HG02623 (cell line): ENCODE measurements around the gene PPP4R4.
"Not testable (repeated sequence)": the region's sequence is repeated elsewhere in the genome, so short reads cannot be mapped to it uniquely, and the experiment has no call there.

Source experiments
- ATAC-seq: cut with Tn5 transposase; IDR thresholded peaks from one replicate; pipeline ENCODE4 v1.9.1; 2021; ENCODE audit warnings: moderate library complexity; ENCODE audit not compliant: unreplicated experiment

PPP4R4 gene

DNA sequence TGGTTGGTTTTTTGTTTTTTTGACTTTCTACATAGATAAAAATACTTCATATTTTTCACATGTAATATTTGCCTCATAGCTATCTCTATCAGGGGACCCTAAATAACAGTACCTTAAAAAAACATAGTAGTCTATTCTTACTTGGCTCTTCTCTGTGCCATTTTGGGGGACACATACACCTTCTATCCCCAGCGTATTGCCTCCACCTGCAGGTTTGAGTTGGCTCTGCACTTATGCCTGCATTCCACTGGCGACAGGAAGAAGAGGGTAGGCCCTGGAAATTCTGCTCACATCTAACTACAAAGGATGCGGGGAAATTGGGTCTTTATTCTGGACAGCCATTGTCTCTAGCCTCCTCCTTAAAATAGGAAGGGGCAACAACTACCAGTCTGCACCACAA lies 30.9 kb upstream of the PPP4R4 start:
- ATAC-seq, result no peak

DNA sequence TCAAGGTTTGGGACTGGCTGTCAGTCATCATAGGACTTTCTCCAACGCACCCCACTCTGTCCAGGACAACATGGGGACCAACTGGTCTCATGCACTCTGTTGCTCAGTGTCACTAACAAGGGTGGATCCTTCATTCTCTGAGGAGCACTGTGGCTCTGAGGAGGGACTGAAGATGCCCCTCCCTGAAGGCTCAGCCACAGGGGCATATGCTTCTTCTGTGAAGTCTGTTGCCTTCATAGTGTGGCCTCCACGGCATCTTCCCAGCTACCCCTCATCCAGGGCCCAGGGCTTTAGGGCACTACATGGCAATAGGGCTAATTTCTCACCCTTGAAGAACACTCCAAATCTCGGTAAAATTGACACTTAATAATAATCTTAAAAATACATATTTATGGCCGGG lies 30.4 kb upstream of the PPP4R4 start:
- no peak for ATAC-seq

- ATAC-seq, result no peak
Observed at GRCh38 chr14:94144765-94145164, 29.4 kb upstream of the PPP4R4 start.

DNA sequence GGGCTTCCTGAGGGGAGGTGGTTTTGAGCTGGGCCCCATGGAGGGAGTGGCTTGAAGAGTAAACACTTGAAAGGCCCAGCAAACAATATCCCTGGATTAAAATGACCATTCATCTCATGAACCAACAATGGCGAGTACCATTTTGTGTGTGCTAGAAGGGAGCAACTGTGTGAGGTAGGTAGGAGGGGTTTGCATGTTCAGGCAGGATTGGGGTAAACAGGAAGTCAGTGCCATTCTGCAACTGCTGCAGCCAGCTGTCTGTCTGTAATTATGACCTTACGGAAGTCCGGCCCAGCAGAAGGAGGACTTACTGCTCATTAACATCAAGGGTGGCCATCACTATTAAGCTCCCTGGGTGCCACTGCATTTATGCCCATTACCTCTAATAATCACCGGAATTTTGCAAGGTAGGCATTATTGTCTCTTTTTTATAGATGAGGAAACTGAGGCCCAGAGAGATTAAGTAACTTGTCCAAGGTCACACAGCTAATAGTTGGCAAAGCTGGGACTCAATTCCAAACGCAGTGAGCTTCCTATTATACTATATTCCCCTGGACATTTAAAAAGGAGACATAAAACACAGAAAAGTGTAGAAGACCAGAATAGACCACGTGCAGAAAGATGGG lies 28.1 kb upstream of the PPP4R4 start:
- no peak for ATAC-seq

DNA sequence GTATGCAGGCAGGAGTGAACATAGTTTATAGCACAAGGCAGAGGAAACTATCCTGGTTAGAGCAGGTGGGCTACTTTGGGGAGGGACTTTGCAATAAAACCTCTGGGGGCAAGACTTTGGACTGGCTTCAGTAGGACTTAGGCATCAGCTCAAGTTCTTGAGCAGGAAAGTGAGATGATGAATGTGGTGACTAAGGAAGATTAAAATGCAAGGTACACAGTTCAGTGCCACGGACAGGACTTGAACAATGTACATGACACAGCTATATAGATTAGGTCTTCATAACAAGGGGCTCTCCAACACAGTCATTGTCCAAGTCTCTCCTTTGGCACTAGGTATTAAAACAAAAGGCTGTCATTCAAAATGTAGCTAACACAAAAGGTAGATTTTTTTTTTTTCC lies 21.4 kb upstream of the PPP4R4 start:
- no peak for ATAC-seq

GRCh38 chr14:94153750-94154342 lies 20.3 kb upstream of the PPP4R4 start:
- ATAC-seq, result no peak

DNA sequence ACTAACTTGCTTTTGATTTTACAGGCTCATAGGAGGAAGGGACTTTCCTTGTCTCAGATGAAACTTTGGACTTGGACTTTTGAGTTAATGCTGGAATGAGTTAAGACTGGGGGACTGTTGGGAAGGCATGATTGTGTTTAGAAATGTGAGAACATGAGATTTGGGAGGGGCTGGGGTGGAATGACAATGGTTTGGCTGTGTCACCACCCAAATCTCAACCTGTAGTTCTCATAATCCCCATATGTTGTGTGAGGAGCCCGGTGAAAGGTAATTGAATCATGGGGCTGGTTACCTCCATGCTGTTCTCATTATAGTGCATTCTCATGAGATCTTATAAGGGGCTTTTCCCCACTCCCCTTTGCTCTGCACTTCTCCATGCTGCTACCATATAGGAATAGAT lies 18.0 kb upstream of the PPP4R4 start:
- not testable (repeated sequence) for ATAC-seq

DNA sequence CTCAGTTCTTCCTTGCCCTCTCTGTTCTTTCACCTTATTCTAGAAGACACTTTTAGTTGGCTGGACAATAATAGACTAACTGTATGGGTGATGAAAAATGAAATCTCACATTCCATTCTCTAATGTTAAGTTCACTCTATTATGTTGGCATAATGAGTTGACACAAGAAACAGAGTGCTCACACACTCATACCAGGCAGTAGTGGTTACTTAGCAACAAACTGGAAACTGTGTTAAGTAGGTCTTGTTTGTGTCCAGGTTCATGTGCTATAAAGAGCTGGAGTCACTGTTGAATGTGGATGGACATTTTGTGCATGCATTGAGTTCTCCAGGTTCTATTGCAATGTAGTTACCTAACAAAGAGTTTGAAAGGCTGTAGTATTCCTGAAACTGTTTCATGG lies 16.9 kb upstream of the PPP4R4 start:
- no peak for ATAC-seq

GRCh38 chr14:94158239-94158883 lies 15.8 kb upstream of the PPP4R4 start:
- ATAC-seq, result no peak

- ATAC-seq, result no peak
Observed at GRCh38 chr14:94161058-94161457, 13.1 kb upstream of the PPP4R4 start.

DNA sequence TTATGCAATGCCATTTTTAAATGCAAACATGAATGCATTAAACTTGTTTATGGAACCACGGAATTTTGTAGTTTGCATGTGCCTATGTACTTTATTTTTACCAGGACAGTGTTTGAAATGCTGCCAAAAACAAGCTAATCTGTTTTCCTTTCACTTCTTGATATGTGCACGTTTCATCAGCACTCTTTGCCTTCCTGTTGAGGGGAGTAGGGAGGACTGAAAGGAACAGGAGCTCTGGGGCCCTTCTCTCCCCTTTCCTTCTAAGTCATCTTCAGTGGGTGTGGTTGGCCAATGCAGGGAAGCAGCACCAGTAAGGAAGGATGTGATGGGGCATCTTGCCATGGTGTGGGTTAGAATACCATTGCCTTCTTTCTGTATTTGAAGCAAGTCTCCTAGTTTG lies 12.1 kb upstream of the PPP4R4 start:
- ATAC-seq, result no peak

- no peak for ATAC-seq
Observed at GRCh38 chr14:94162466-94162865, 11.7 kb upstream of the PPP4R4 start.

DNA sequence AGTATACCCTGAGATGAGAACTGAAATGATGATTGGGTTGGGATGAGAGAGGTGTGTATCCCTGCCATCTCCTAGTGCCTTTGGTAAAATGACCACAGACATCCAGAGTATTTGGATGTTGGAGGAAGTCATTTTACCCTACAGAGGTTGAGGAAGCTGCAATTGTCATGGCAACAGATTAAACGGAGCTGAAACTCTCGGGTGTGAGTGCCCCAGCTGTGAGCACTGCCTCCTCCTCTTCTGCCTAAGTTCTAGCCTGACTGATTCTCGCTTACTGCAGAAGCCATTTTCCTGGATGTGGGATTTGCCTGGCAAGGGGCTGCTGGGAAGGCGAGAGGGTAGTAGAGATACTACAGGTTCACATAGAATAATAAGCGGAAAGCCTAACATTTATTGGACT lies 10.3 kb upstream of the PPP4R4 start:
- ATAC-seq, result no peak

GRCh38 chr14:94164685-94165431 lies 9.3 kb upstream of the PPP4R4 start:
- no peak for ATAC-seq

- no peak for ATAC-seq
Observed at GRCh38 chr14:94165744-94166143, 8.4 kb upstream of the PPP4R4 start.

DNA sequence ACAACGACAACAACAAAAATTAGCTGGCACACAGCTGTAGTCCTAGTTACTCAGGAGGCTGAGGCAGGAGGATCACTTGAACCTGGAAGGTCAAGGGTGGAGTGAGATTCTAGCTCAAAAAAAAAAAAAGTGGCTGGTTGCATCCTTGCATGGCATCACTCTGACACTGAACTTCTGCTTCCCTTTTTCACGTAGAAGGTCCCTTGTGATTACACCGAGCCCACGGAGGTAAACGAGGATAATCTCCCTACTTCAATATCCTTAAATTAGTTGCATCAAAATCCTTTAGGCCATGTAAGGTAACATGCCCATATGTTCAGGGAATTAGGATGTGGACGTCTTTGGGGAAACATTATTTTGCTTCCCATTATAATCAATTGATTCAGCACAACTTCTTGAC lies 4.0 kb upstream of the PPP4R4 start:
- no peak for ATAC-seq

- ATAC-seq, result no peak
Observed at GRCh38 chr14:94171208-94171607, 2.9 kb upstream of the PPP4R4 start.

GRCh38 chr14:94172545-94172944 lies 1.6 kb upstream of the PPP4R4 start:
- no peak for ATAC-seq

DNA sequence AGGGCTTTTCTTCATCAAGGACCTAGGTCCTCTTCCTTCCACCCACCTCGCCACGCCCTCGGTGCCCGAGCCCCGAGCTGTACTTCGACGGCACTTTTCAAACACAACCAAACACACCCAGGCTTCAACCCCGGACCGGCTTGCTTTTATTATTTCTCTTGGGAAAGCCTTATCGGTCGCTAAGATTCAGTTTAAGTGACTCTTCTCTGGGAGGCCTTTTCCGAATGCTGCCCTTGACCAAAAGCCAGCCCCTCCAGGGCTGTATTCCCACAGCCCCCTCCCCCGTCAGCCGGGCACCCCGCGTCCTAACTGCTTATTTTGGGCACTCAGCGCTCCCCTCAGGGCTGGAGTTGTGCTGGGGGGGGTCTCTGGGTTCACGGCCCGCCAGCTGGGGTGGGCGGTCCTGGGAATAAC lies 644 bp upstream of the PPP4R4 start:
- no peak for ATAC-seq

GRCh38 chr14:94174604-94175010 lies 485 bp downstream of the PPP4R4 start:
- ATAC-seq, result no peak

GRCh38 chr14:94175011-94175745 lies 1.1 kb downstream of the PPP4R4 start:
- no peak for ATAC-seq
